Trophoblast cell (in vitro differentiated cells and primary cell): ENCODE data around the gene LEP.

Experiments
- DNase-seq, 2 donors: peaks; one replicate each; pipeline ENCODE4 v3.0.0-alpha.2; 2016
- H2AFZ ChIP-seq: 2 replicates; pipeline ENCODE4 v1.6.1; 2013; ENCODE audit warnings: low read length, moderate library complexity, mild to moderate bottlenecking; ENCODE audit not compliant: insufficient read depth, poor library complexity
- H2AK5ac ChIP-seq: 2 replicates; pipeline ENCODE4 v1.6.1; 2013; ENCODE audit warnings: mild to moderate bottlenecking, low read length
- H2BK120ac ChIP-seq: 2 replicates; pipeline ENCODE4 v1.6.1; 2013; ENCODE audit warnings: low read length, mild to moderate bottlenecking, moderate library complexity; ENCODE audit not compliant: insufficient read depth, poor library complexity
- H2BK12ac ChIP-seq: 2 replicates; pipeline ENCODE4 v1.6.1; 2013; ENCODE audit warnings: mild to moderate bottlenecking, low read length, moderate library complexity
- H2BK5ac ChIP-seq: 2 replicates; pipeline ENCODE4 v1.6.1; 2013; ENCODE audit warnings: low read length, low read depth, moderate library complexity, mild to moderate bottlenecking; ENCODE audit not compliant: poor library complexity
- H3K14ac ChIP-seq: 2 replicates; pipeline ENCODE4 v1.6.1; 2013; ENCODE audit warnings: mild to moderate bottlenecking, low read length
- H3K18ac ChIP-seq: 2 replicates; pipeline ENCODE4 v1.6.1; 2013; ENCODE audit warnings: mild to moderate bottlenecking, low read length
- H3K23ac ChIP-seq: 2 replicates; pipeline ENCODE4 v1.6.1; 2013; ENCODE audit warnings: low read length
- H3K27ac ChIP-seq: 2 replicates; pipeline ENCODE4 v1.5.1; 2013; ENCODE audit warnings: low read depth, mild to moderate bottlenecking, inconsistent platforms, low read length, moderate library complexity
- H3K27me3 ChIP-seq: 2 replicates; pipeline ENCODE4 v1.6.1; 2013; ENCODE audit warnings: inconsistent platforms, mild to moderate bottlenecking, low read length, moderate library complexity; ENCODE audit not compliant: insufficient read depth
- H3K36me3 ChIP-seq, 2 experiments: 1 replicate in 1 of 2; 2 replicates in 1 of 2; pipeline ENCODE4 v1.6.1; 2013; ENCODE audit warnings: low read length in 2 of 2, mild to moderate bottlenecking in 2 of 2, moderate library complexity in 1 of 2; ENCODE audit not compliant: insufficient read depth in 2 of 2, control insufficient read depth in 1 of 2
- H3K4ac ChIP-seq: 2 replicates; pipeline ENCODE4 v1.6.1; 2013; ENCODE audit warnings: low read depth, mild to moderate bottlenecking, low read length, moderate library complexity
- H3K4me1 ChIP-seq, 2 experiments: 1 replicate in 1 of 2; 2 replicates in 1 of 2; pipeline ENCODE4 v1.6.1; 2013; ENCODE audit warnings: low read length in 2 of 2, mild to moderate bottlenecking in 2 of 2, moderate library complexity in 1 of 2; ENCODE audit not compliant: insufficient read depth in 2 of 2, control insufficient read depth in 1 of 2
- H3K4me2 ChIP-seq: 2 replicates; pipeline ENCODE4 v1.6.1; 2013; ENCODE audit warnings: inconsistent platforms, mild to moderate bottlenecking, low read length, moderate library complexity
- H3K4me3 ChIP-seq: 2 replicates; pipeline ENCODE4 v1.5.1; 2013; ENCODE audit warnings: mild to moderate bottlenecking, low read depth, low read length, inconsistent platforms
- H3K79me1 ChIP-seq: one replicate; pipeline ENCODE4 v1.6.1; 2013; ENCODE audit warnings: low read length
- H3K79me2 ChIP-seq: 2 replicates; pipeline ENCODE4 v1.6.1; 2013; ENCODE audit warnings: low read length, mild to moderate bottlenecking; ENCODE audit not compliant: control insufficient read depth, insufficient read depth, poor library complexity
- H3K9ac ChIP-seq: 2 replicates; pipeline ENCODE4 v1.6.1; 2013; ENCODE audit warnings: mild to moderate bottlenecking, low read length
- H3K9me3 ChIP-seq: 2 replicates; pipeline ENCODE4 v1.6.1; 2013; ENCODE audit warnings: low read depth, mild to moderate bottlenecking, control low read depth, inconsistent platforms, low read length; ENCODE audit not compliant: insufficient read depth
- H4K12ac ChIP-seq: 2 replicates; pipeline ENCODE4 v1.6.1; 2013; ENCODE audit warnings: low read depth, mild to moderate bottlenecking, low read length, moderate library complexity
- H4K8ac ChIP-seq: 2 replicates; pipeline ENCODE4 v1.6.1; 2013; ENCODE audit warnings: low read depth, mild to moderate bottlenecking, low read length, moderate library complexity
- H4K91ac ChIP-seq: one replicate; pipeline ENCODE4 v1.6.1; 2013; ENCODE audit warnings: low read depth, mild to moderate bottlenecking, low read length, moderate library complexity
- WGBS: extraction: QIAGEN DNeasy Blood & Tissue Kit; methylation state at CpG from one replicate; pipeline ENCODE4 v1.1.7; 2013; ENCODE audit warnings: missing lambda C conversion rate; ENCODE audit not compliant: insufficient read length, insufficient coverage; ENCODE audit errors: extremely low coverage; 5-methylcytosine and 5-hydroxymethylcytosine counted together

Gene LEP

DNA sequence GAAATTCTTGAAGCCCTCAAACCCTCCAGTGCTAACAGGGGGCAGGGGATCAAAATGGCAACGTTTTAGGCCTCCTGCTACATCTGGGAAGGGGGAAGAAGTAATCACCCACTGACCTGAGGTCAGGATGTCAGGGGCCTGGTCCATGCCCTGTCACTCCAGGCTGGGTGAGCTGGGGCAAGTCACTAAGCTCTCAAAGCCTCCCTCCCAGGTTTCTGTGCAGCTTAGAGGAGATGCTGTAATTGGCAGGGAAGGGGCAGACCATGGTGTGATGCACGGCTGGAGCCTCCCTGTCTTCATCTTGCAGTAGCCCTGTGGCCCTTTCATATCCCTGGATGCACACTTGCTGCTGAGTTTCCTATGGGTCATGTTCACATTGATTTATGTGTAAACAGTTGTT is 27.2 kb downstream of the LEP start:
- no peak overlapping the region for H3K27ac ChIP-seq
- no CpG with 5 or more reads among the region's 2 CpGs for WGBS
- no peak overlapping the region for H3K9ac ChIP-seq

DNA sequence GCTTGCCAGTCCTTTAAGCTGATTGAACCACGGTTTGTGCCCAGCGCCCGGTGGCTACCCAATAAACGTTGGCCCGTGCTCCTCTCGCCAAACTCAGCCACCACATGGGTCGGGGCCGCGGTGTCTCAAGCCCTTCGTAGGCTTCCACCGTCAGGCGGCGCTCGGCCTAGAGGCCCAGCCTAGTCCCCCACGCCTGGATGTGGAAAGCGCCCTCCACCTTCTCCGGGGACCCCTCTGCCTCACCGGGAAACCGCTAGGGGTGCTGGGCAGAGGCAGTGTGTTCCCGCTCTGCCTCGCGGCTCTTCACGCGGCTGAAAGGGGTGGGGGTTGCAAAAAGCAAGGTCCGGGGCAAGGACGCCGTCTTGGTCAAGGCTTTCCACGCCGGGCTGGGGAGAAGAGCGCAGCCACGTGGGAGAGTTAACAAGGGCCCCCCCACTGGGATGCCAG is 29.8 kb downstream of the LEP start:
- Histone ChIP-seq H3K4ac (no peak overlapping the region), H4K91ac (no peak overlapping the region), H3K36me3 (no peaks in the 10 kb centered on the region), H2BK5ac (no peak overlapping the region), H3K27ac (no peak overlapping the region), H3K4me3 (no peak overlapping the region), H3K23ac (no peak overlapping the region), H3K27me3 (no peaks in the 10 kb centered on the region), H3K4me2 (no peak overlapping the region), H2BK120ac (no peak overlapping the region), H2BK12ac (no peak overlapping the region), H3K9ac (no peak overlapping the region), H2AFZ (no peak overlapping the region), H4K8ac (no peak overlapping the region), H3K4me1 (peaks cover 8 to 12% of the 10 kb centered on the region in 2 experiments), H3K9me3 (peaks cover 4% of the 10 kb centered on the region), H4K12ac (no peak overlapping the region), H2AK5ac (no peak overlapping the region), H3K14ac (no peak overlapping the region), H3K79me1 (peaks cover 3% of the 10 kb centered on the region), H3K79me2 (no peaks in the 10 kb centered on the region), H3K18ac (no peak overlapping the region)
- WGBS, result no CpG with 5 or more reads among the region's 31 CpGs
- DNase-seq, result no peak

More for the DNA sequence above, 27.2 kb downstream of the LEP start:
- Histone ChIP-seq H3K14ac (no peak overlapping the region), H3K4me3 (no peak overlapping the region), H3K36me3 (no peaks in the 10 kb centered on the region), H2BK5ac (no peak overlapping the region), H2BK120ac (no peak overlapping the region), H3K18ac (no peak overlapping the region), H3K9me3 (peaks cover 2% of the 10 kb centered on the region), H2BK12ac (no peak overlapping the region), H3K4ac (no peak overlapping the region), H4K12ac (no peak overlapping the region), H3K79me2 (no peaks in the 10 kb centered on the region), H2AFZ (no peak overlapping the region), H3K79me1 (peaks cover 3% of the 10 kb centered on the region), H4K8ac (no peak overlapping the region), H3K27me3 (no peaks in the 10 kb centered on the region), H2AK5ac (no peak overlapping the region), H3K4me2 (no peak overlapping the region), H4K91ac (no peak overlapping the region), H3K4me1 (peaks cover 8 to 13% of the 10 kb centered on the region in 2 experiments), H3K23ac (no peak overlapping the region)
- DNase-seq, result no peak

DNA sequence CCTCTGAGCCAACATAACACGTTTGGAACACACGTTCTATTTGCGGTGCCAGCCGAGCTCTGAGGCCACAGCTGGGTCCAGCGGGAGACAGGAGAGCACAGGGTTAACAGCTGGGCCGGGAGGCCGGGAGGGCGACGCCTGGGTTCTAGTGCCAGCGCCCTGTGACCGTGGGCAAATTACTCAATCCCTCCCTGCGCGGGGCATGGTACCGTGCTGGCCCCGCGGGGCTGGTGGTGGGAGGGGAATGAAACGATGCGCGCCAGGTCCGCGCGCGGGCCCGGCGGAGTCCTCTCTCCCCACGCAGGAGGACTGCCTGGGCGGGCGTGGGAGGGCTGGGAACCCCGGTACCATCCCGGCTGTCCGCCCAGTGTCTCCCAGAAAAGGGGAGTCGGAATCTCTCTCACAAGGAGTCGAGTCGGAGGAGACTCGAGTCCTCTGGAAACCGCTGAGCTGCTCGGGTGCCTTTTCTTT is 30.4 kb downstream of the LEP start:
- no CpG with 5 or more reads among the region's 37 CpGs for WGBS
- peaks cover 3% of the 10 kb centered on the region for H3K79me1 ChIP-seq
- H3K23ac ChIP-seq, result no peak overlapping the region
- H3K9ac ChIP-seq, result no peak overlapping the region
- H2AFZ ChIP-seq, result no peak overlapping the region
- H3K4me1 ChIP-seq, result peaks cover 8 to 10% of the 10 kb centered on the region in 2 experiments
- no peak overlapping the region for H3K4ac ChIP-seq
- no peaks in the 10 kb centered on the region for H3K36me3 ChIP-seq
- no peak overlapping the region for H3K18ac ChIP-seq
- H3K9me3 ChIP-seq, result peaks cover 4% of the 10 kb centered on the region
- H4K12ac ChIP-seq, result no peak overlapping the region
- H2BK120ac ChIP-seq, result no peak overlapping the region
- H3K27ac ChIP-seq, result no peak overlapping the region
- H2BK5ac ChIP-seq, result no peak overlapping the region
- no peak overlapping the region for H3K14ac ChIP-seq
- H4K8ac ChIP-seq, result no peak overlapping the region
- no peaks in the 10 kb centered on the region for H3K27me3 ChIP-seq
- H2BK12ac ChIP-seq, result no peak overlapping the region
- no peak for DNase-seq
- H3K4me2 ChIP-seq, result no peak overlapping the region
- no peaks in the 10 kb centered on the region for H3K79me2 ChIP-seq
- no peak overlapping the region for H3K4me3 ChIP-seq
- no peak overlapping the region for H2AK5ac ChIP-seq
- no peak overlapping the region for H4K91ac ChIP-seq

DNA sequence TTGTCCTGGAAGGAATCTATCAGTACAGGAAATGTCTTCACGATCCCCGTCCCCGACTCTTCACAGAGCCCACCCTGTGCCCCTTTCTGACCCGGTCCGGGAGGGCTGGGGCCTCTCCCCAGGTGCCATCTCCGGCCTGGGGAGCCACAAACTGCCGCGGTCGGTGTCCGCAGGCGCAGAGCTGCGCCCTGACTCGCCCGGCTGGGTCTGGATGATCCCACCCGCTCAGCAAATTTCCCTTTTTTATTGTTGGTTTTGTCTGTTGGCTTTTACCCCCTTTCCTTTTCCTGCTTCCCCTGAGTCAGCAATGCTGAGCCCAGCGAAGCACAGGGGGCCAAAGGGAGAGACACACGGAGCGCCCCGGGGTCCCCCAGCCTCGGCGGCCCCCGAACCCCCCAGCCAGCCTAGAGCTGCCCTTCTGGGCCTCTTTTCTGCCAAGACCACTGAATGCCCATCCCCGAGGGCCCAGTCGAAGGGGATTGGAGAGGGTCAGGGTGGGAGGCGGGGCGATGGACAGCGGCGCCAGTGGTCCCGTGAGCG is 30.9 kb downstream of the LEP start:
- Histone ChIP-seq H4K91ac (no peak overlapping the region), H3K36me3 (no peaks in the 10 kb centered on the region), H3K14ac (no peak overlapping the region), H3K18ac (no peak overlapping the region), H2BK120ac (no peak overlapping the region), H3K79me2 (no peaks in the 10 kb centered on the region), H3K4ac (no peak overlapping the region), H4K12ac (no peak overlapping the region), H3K9ac (no peak overlapping the region), H3K9me3 (peaks cover 4% of the 10 kb centered on the region), H2BK12ac (no peak overlapping the region), H3K27me3 (no peaks in the 10 kb centered on the region), H3K4me2 (no peak overlapping the region), H3K4me3 (no peak overlapping the region), H2AFZ (no peak overlapping the region), H4K8ac (no peak overlapping the region), H3K23ac (no peak overlapping the region), H3K4me1 (peaks cover 5 to 7% of the 10 kb centered on the region in 2 experiments), H3K79me1 (peaks cover 3% of the 10 kb centered on the region), H2AK5ac (no peak overlapping the region), H3K27ac (no peak overlapping the region), H2BK5ac (no peak overlapping the region)
- no CpG with 5 or more reads among the region's 30 CpGs for WGBS
- no peak for DNase-seq
